Activated T-cell treated with anti-CD3 and anti-CD28 coated beads, Interleukin-2, amount 50 U/mL, for 24 hours (primary cell): ENCODE results near the gene SRGAP1.

Source experiments
- DNase-seq: peaks from one replicate; pipeline ENCODE4 v3.0.0-alpha.2; 2020
- H3K27ac Mint-ChIP-seq: 2 replicates; pipeline ENCODE4 v1.8.0; 2020; ENCODE audit warnings: mild to moderate bottlenecking, mixed read lengths
- H3K27me3 Mint-ChIP-seq: 2 replicates; pipeline ENCODE4 v1.8.0; 2020; ENCODE audit warnings: mixed read lengths
- H3K36me3 Mint-ChIP-seq: 2 replicates; pipeline ENCODE4 v1.8.0; 2020; ENCODE audit warnings: low read depth, mixed read lengths
- H3K4me1 Mint-ChIP-seq: 2 replicates; pipeline ENCODE4 v1.8.0; 2020; ENCODE audit warnings: low read depth, mixed read lengths
- H3K4me3 Mint-ChIP-seq: 2 replicates; pipeline ENCODE4 v1.8.0; 2020; ENCODE audit warnings: mild to moderate bottlenecking, moderate library complexity, mixed read lengths
- H3K9me3 Mint-ChIP-seq: 2 replicates; pipeline ENCODE4 v1.8.0; 2020; ENCODE audit warnings: mixed read lengths

The SRGAP1 gene

DNA sequence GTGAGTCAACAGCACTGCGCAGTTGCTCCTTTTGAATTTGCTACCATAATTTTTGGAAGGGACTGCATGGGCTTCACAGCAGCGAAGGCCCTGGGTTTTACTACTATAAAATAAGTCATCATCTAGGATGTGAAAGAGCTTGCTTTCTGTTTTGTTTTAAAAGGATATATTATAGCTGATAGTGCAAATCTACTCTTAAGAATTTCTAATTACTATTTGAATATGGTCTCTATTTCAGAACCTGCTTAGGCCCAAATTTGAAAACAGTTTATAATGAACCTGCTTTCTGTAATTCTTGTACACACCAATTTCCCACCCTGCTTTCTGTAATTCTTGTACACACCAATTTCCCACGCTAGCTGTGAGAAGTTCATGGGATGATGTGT, 73.0 kb downstream of the SRGAP1 start:
- Mint-ChIP-seq H3K27me3 (no peaks in the 10 kb centered on the region), H3K4me3 (no peak overlapping the region), H3K9me3 (no peaks in the 10 kb centered on the region), H3K4me1 (no peaks in the 10 kb centered on the region), H3K27ac (no peak overlapping the region), H3K36me3 (no peaks in the 10 kb centered on the region)
- DNase-seq, result no peak

DNA sequence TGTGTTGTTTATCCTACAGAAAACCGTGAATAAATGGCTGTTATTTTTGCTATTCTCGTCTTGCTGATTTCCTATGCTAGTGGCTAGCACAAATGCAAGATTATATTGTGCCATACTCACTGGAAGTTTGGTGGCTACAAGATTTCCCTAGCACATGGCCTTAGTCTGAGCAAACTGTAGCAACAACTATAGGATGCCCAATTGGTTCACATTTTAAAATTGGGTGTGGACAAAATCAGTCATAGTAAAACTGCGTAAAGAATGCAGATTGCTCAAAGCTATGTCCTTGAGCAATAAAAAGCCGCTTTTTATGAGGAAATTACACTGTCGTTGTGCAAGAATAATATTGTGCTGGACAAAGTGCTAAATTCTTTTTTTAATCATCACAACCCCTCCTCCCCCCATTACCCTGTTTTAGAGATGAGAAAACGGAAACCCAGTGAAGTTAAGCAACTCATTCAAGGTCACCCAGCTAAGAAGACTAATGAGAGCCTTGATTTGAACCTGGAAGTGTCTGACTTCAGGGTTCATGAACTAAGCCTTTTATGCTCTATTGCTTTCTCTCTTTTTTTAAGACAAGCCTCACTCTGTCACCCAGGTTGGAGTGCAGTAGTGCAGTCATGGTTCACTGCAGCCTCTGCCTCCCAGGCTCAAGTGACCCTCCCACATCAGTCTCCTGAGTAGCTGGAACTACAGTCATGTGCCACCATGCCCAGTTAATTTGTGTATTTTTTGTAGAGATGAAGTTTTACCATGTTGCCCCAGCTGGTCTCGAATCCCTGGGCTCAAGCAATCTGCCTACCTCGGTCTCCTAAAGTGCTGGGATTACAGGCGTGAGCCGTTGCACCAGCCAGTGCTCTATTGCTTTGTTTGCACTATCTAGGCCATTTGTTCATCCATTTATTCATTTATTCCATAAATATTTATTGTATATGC, 73.6 kb downstream of the SRGAP1 start:
- Mint-ChIP-seq H3K27me3 (no peaks in the 10 kb centered on the region), H3K4me3 (no peak overlapping the region), H3K9me3 (no peaks in the 10 kb centered on the region), H3K4me1 (no peaks in the 10 kb centered on the region), H3K27ac (no peak overlapping the region), H3K36me3 (no peaks in the 10 kb centered on the region)
- no peak for DNase-seq

DNA sequence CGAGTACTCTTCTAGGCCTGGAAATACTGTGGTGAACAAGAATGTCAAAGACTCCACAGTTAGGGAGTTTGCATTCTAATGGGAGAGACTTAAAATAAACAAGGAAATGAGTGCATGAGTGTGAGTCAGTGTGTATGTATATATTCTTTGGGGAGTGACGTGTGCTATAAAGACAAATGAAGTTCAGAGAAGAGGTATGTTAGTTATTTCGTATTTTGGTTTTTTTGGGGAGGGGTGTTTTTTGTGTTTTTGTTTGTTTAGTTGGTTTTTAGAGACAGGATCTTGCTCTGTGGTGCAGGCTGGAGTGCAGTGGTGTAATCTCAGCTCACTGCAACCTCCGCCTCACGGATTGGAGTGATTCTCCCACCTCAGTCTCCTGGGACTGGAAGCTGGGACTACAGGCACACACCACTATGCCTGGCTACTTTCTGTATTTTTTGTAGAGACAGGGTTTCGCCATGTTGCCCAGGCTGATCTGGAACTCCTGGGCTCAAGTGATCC, 74.3 kb downstream of the SRGAP1 start:
- Mint-ChIP-seq H3K27me3 (no peaks in the 10 kb centered on the region), H3K9me3 (no peaks in the 10 kb centered on the region), H3K4me1 (no peaks in the 10 kb centered on the region), H3K36me3 (no peaks in the 10 kb centered on the region), H3K4me3 (no peak overlapping the region), H3K27ac (no peak overlapping the region)
- no peak for DNase-seq

DNA sequence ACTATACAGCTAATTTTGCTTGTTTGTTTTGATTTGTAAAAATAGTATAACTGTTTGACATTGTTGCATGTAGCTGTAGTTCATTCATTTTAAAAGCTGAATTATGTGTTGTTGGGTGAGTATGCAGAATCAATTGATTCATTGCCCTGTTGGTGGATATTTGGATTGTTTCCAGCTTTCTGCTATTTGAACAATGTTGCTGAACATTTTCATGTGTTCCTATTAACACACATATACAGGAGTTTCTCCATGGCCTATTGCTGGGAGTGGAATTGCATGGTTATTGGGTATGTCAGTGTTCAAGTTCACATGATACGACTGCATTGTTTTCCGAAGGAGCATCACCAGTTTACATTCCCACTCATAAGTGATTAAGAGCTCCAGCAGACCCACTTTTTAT, 75.3 kb downstream of the SRGAP1 start:
- Mint-ChIP-seq H3K9me3 (no peaks in the 10 kb centered on the region), H3K27ac (no peak overlapping the region), H3K4me3 (no peak overlapping the region), H3K4me1 (no peaks in the 10 kb centered on the region), H3K36me3 (no peaks in the 10 kb centered on the region), H3K27me3 (no peaks in the 10 kb centered on the region)
- no peak for DNase-seq

DNA sequence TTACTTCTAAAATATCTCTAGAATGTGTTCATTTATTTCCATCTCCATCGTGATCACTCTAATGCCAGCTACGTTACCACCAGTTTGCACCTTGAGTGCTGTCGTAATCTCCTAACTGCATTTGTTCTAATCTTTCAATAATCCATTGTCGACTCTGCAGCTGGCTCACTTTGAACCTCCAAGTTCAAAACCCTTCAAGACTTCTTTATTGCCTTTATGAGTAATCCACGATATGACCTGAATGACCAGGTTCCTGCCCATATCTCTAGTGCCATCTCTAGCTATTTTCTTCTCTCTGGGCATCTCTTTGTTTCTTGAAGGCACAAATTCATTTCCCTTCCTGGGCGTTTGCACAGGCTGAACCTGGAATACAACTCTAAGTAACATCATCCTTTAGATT, 76.7 kb downstream of the SRGAP1 start:
- Mint-ChIP-seq H3K4me3 (no peak overlapping the region), H3K27me3 (no peaks in the 10 kb centered on the region), H3K9me3 (no peaks in the 10 kb centered on the region), H3K36me3 (no peaks in the 10 kb centered on the region), H3K27ac (no peak overlapping the region), H3K4me1 (no peaks in the 10 kb centered on the region)
- no peak for DNase-seq

GRCh38 chr12:63922474-63922873, 78.0 kb downstream of the SRGAP1 start:
- no peak overlapping the region for H3K4me3 Mint-ChIP-seq
- no peak overlapping the region for H3K27ac Mint-ChIP-seq
- DNase-seq, result no peak
- no peaks in the 10 kb centered on the region for H3K9me3 Mint-ChIP-seq
- no peaks in the 10 kb centered on the region for H3K36me3 Mint-ChIP-seq
- H3K27me3 Mint-ChIP-seq, result no peaks in the 10 kb centered on the region
- no peaks in the 10 kb centered on the region for H3K4me1 Mint-ChIP-seq

GRCh38 chr12:63924781-63925180, 80.3 kb downstream of the SRGAP1 start:
- no peak overlapping the region for H3K27ac Mint-ChIP-seq
- no peaks in the 10 kb centered on the region for H3K9me3 Mint-ChIP-seq
- H3K36me3 Mint-ChIP-seq, result no peaks in the 10 kb centered on the region
- no peak overlapping the region for H3K4me3 Mint-ChIP-seq
- no peaks in the 10 kb centered on the region for H3K4me1 Mint-ChIP-seq
- DNase-seq, result no peak
- peaks cover 6% of the 10 kb centered on the region for H3K27me3 Mint-ChIP-seq

DNA sequence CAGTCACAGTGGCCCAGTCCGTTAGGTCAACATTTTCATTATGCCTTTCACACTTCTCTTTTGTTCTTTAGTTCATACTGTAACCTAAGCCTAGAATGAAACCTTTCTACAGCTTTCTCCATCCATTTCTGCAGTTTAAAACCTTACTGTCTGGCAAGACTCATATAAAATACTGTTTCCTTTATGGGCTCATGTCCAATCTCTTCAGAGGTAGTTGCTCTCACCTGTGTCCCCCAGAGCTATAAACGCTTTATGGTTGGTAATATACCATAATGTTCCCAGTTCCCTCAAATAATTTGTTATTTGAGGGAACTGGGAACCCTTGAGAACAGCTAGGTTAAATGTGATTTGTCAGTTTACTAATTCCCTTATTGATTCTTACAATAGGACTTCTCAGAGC, 83.0 kb downstream of the SRGAP1 start:
- Mint-ChIP-seq H3K36me3 (no peaks in the 10 kb centered on the region), H3K4me3 (no peak overlapping the region), H3K4me1 (no peaks in the 10 kb centered on the region), H3K27me3 (peaks cover 11% of the 10 kb centered on the region), H3K9me3 (no peaks in the 10 kb centered on the region), H3K27ac (no peak overlapping the region)
- no peak for DNase-seq

DNA sequence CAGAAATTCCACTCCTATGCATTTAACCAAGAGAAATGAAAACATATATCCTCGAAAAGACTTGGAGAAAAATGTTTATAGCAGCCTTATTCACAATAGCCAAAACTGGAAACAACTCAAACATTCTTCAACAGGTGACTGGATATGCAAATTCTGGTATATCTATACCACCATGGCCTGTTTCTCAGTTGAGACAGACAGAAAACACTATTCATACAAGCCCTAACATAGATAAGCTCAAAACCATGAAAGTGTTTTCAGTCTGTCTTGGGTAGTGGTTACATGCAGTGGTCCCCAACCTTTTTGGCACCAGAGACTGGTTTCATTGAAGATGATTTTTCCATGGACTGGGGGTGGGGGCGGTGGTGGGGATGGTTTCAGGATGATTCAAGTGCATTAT, 83.8 kb downstream of the SRGAP1 start:
- DNase-seq, result no peak
- Mint-ChIP-seq H3K36me3 (no peaks in the 10 kb centered on the region), H3K4me3 (no peak overlapping the region), H3K27ac (no peak overlapping the region), H3K27me3 (peaks cover 14% of the 10 kb centered on the region), H3K4me1 (no peaks in the 10 kb centered on the region), H3K9me3 (no peaks in the 10 kb centered on the region)

GRCh38 chr12:63929426-63929825, 84.9 kb downstream of the SRGAP1 start:
- H3K4me3 Mint-ChIP-seq, result no peak overlapping the region
- H3K36me3 Mint-ChIP-seq, result no peaks in the 10 kb centered on the region
- H3K27ac Mint-ChIP-seq, result no peak overlapping the region
- no peak for DNase-seq
- no peaks in the 10 kb centered on the region for H3K4me1 Mint-ChIP-seq
- peaks cover 14% of the 10 kb centered on the region for H3K27me3 Mint-ChIP-seq
- no peaks in the 10 kb centered on the region for H3K9me3 Mint-ChIP-seq

DNA sequence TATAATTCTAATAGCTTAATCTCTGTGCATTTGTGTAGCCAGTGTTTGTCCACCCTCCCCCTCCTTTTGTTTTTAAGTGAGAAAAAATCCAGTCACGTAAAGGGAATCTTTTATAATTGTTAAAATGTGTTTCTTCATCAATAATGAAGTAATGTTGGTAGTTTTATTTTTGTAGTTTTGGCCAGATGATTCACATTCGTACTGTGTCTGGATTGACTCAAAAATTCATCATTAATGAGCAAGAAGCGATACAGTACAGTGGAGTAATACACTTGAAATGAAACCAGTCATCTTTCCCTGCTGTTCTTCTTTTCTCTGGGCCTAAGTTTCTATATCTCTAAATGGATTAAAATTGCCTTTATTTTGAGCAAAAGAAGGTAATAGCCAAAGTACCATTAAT, 86.5 kb downstream of the SRGAP1 start:
- no peaks in the 10 kb centered on the region for H3K4me1 Mint-ChIP-seq
- H3K27ac Mint-ChIP-seq, result no peak overlapping the region
- H3K9me3 Mint-ChIP-seq, result no peaks in the 10 kb centered on the region
- peaks cover 19% of the 10 kb centered on the region for H3K27me3 Mint-ChIP-seq
- no peak overlapping the region for H3K4me3 Mint-ChIP-seq
- no peak for DNase-seq
- H3K36me3 Mint-ChIP-seq, result no peaks in the 10 kb centered on the region

GRCh38 chr12:63931703-63932102, 87.2 kb downstream of the SRGAP1 start:
- no peaks in the 10 kb centered on the region for H3K36me3 Mint-ChIP-seq
- H3K27me3 Mint-ChIP-seq, result peaks cover 19% of the 10 kb centered on the region
- no peaks in the 10 kb centered on the region for H3K9me3 Mint-ChIP-seq
- no peak overlapping the region for H3K4me3 Mint-ChIP-seq
- no peak overlapping the region for H3K27ac Mint-ChIP-seq
- no peak for DNase-seq
- no peaks in the 10 kb centered on the region for H3K4me1 Mint-ChIP-seq

DNA sequence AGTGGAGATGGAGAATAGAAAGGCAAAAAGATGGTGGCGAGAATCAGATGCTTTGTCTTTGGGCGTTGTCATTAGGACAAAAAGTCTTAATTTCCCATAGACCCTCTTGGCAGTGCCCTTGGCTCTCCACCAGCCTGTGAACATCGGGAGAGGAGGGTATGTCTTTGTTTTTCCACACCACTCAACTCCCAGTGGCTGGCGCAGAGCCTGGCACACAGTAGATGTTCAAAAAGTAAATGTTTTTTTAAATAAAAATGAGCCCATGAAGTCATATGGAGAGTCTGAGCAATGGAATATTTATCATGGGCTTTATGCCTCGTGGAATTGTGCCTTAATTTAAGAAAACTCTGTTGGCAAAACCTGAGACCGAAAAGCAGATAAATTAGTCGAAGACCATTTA, 90.4 kb downstream of the SRGAP1 start:
- peaks cover 13% of the 10 kb centered on the region for H3K27me3 Mint-ChIP-seq
- no peaks in the 10 kb centered on the region for H3K4me1 Mint-ChIP-seq
- H3K9me3 Mint-ChIP-seq, result no peaks in the 10 kb centered on the region
- no peaks in the 10 kb centered on the region for H3K36me3 Mint-ChIP-seq
- H3K27ac Mint-ChIP-seq, result no peak overlapping the region
- no peak overlapping the region for H3K4me3 Mint-ChIP-seq
- DNase-seq, result no peak

- no peaks in the 10 kb centered on the region for H3K4me1 Mint-ChIP-seq
- H3K27ac Mint-ChIP-seq, result no peak overlapping the region
- H3K4me3 Mint-ChIP-seq, result no peak overlapping the region
- H3K36me3 Mint-ChIP-seq, result no peaks in the 10 kb centered on the region
- no peak for DNase-seq
- peaks cover 13% of the 10 kb centered on the region for H3K27me3 Mint-ChIP-seq
- no peaks in the 10 kb centered on the region for H3K9me3 Mint-ChIP-seq
These were observed 90.9 kb downstream of the SRGAP1 start for GRCh38 chr12:63935361-63935760.

DNA sequence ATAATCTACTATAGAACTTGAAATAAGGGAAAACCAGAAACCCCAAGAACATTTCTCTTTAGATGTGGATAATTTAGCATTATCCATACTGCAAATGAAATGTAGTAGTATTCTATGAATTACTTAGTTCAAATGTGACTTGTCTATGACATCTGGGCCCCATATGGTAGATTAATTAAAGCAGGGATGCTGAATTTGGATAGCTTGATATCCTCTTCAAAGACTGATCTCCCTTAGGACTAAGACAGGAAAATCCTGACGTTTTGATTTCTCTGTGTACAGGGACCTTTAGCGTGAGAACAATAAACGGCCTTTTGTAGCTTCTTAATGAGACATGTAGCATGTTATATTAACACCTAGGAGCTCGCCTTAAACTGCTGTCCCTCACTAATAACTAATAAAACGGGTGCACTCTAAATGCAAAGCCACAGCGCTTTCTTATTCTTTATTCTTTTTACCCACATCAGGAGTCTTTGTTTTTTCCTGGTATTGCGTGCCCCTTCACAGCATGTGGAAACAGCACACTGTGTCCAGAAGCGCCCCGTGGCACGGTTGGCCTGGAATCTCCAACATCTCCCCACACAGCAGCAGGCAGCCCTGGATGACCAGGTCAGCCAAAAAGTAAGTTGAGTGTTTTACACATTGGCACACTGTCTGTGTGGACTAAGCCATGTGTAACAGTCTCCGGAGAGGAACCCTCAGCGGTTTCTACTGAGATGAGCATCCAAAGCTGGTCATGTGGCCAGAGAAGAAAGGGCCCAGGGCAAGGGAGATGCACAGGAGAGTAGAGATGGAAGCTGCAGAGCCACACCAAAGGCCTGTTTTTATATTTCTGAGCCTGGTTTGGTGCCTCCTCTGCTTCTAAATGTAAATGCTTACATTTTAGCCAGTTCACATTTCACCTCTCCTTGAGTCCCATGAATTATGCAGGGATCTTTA, 93.1 kb downstream of the SRGAP1 start:
- peaks cover 7% of the 10 kb centered on the region for H3K27me3 Mint-ChIP-seq
- no peaks in the 10 kb centered on the region for H3K9me3 Mint-ChIP-seq
- H3K4me3 Mint-ChIP-seq, result no peak overlapping the region
- no peaks in the 10 kb centered on the region for H3K36me3 Mint-ChIP-seq
- H3K4me1 Mint-ChIP-seq, result no peaks in the 10 kb centered on the region
- no peak overlapping the region for H3K27ac Mint-ChIP-seq
- no peak for DNase-seq
